ENCODE data around the gene PRKG2. TPM values are rescaled to one million over a fixed set of nuclear protein-coding genes. Genes with fewer than 3 reads are reported as not detected.

PRKG2 gene
- total and polyA plus RNA-seq, 8 donors, result 0.59 to 4.9 (median 0.90) TPM

GRCh38 chr4:81197864-81198524 lies 17.0 kb downstream of the PRKG2 start:
- H3K27ac ChIP-seq, result no peak overlapping the region
- no peaks in the 10 kb centered on the region for H3K36me3 ChIP-seq
- H3K4me1 ChIP-seq, result no peaks in the 10 kb centered on the region
- no peaks in the 10 kb centered on the region for H3K27me3 ChIP-seq
- intact Hi-C loops (cut with DNase I), result no loop called here
- FAIRE-seq (no peak), ATAC-seq (no peak), DNase-seq (peak in 2 of 6 donors; percentile 35 to 52)
- WGBS, 2 donors, result 48 to 55% methylated on average over 4 of the region's 4 CpGs
- H3K4me3 ChIP-seq, result no peak overlapping the region
- H3K9me3 ChIP-seq, result no peaks in the 10 kb centered on the region
- no peak for TF ChIP-seq CTCF (IDR thresholded peaks at IDR 0.05)

- DNase-seq, result no peak
- no peak for FAIRE-seq
- Histone ChIP-seq H3K36me3 (no peaks in the 10 kb centered on the region), H3K27ac (no peak overlapping the region), H3K4me3 (no peak overlapping the region), H3K9me3 (no peaks in the 10 kb centered on the region), H3K27me3 (no peaks in the 10 kb centered on the region), H3K4me1 (no peaks in the 10 kb centered on the region)
- intact Hi-C loops (cut with DNase I), result no loop called here
- ATAC-seq, result no peak
- 58 to 67% methylated on average over 3 of the region's 3 CpGs for WGBS, 2 donors
- TF ChIP-seq CTCF (IDR thresholded peaks at IDR 0.05), result no peak
These were observed 18.8 kb downstream of the PRKG2 start for GRCh38 chr4:81196126-81196650.

- 79 to 87% methylated on average over 6 of the region's 6 CpGs for WGBS, 2 donors
- Histone ChIP-seq H3K4me3 (no peak overlapping the region), H3K4me1 (no peaks in the 10 kb centered on the region), H3K9me3 (no peaks in the 10 kb centered on the region), H3K27ac (no peak overlapping the region), H3K36me3 (no peaks in the 10 kb centered on the region), H3K27me3 (no peaks in the 10 kb centered on the region)
- no peak for DNase-seq
- intact Hi-C loops (cut with DNase I), result no loop called here
- ATAC-seq, result no peak
- no peak for TF ChIP-seq CTCF (IDR thresholded peaks at IDR 0.05)
- FAIRE-seq, result no peak
These were observed 19.5 kb downstream of the PRKG2 start for GRCh38 chr4:81195475-81195874.

GRCh38 chr4:81194286-81194685 lies 20.7 kb downstream of the PRKG2 start:
- Histone ChIP-seq H3K27ac (no peak overlapping the region), H3K4me1 (no peaks in the 10 kb centered on the region), H3K9me3 (no peaks in the 10 kb centered on the region), H3K4me3 (no peak overlapping the region), H3K36me3 (no peaks in the 10 kb centered on the region), H3K27me3 (no peaks in the 10 kb centered on the region)
- WGBS, 2 donors, result 53 to 76% methylated on average over 3 of the region's 3 CpGs
- ATAC-seq (no peak), FAIRE-seq (no peak), DNase-seq (no peak)
- no peak for TF ChIP-seq CTCF (IDR thresholded peaks at IDR 0.05)
- intact Hi-C loops (cut with DNase I), result no loop called here

- no peak overlapping the region for H3K4me3 ChIP-seq
- ATAC-seq (no peak), FAIRE-seq (no peak), DNase-seq (no peak)
- intact Hi-C loops (cut with DNase I), result no loop called here
- H3K27ac ChIP-seq, result no peak overlapping the region
- H3K36me3 ChIP-seq, result no peaks in the 10 kb centered on the region
- H3K4me1 ChIP-seq, result no peaks in the 10 kb centered on the region
- no peak for TF ChIP-seq CTCF (IDR thresholded peaks at IDR 0.05)
- no peaks in the 10 kb centered on the region for H3K27me3 ChIP-seq
- no peaks in the 10 kb centered on the region for H3K9me3 ChIP-seq
- WGBS, 2 donors, result 46 to 51% methylated on average over 1 of the region's 1 CpG
These were observed 34.1 kb downstream of the PRKG2 start for GRCh38 chr4:81180916-81181315.

Data from pancreas (tissue), 10 donors.